HG03575 (cell line): Measurements from ENCODE around the gene CASZ1.

Experiments used
- ATAC-seq: cut with Tn5 transposase; IDR thresholded peaks from one replicate; pipeline ENCODE4 v1.9.1; 2021; ENCODE audit not compliant: unreplicated experiment, insufficient number of reproducible peaks, low FRiP score; ENCODE audit errors: extremely low read depth

CASZ1 gene

GRCh38 chr1:10738061-10739058, 58.1 kb downstream of the CASZ1 start:
- ATAC-seq = no peak

DNA sequence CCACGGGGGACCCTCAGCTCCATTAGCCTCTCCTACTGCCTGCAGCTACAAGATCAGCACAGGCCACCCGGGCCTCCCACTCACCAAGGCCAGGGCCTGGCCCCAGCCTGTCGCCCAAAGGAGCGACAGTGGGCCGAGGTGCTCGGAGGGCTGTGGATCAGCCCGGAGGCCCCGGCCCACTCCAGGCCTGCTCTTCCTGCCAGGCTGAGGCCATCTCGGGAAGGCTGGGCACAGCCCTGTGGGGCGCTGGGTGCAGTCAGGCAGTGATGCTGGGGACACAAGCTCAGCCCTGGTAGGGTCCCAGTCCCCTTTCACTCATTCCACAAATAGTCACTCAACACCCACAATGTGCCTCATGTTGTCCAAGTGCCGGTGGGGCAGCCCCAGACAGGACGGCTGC, 58.8 kb downstream of the CASZ1 start:
- no peak for ATAC-seq

DNA sequence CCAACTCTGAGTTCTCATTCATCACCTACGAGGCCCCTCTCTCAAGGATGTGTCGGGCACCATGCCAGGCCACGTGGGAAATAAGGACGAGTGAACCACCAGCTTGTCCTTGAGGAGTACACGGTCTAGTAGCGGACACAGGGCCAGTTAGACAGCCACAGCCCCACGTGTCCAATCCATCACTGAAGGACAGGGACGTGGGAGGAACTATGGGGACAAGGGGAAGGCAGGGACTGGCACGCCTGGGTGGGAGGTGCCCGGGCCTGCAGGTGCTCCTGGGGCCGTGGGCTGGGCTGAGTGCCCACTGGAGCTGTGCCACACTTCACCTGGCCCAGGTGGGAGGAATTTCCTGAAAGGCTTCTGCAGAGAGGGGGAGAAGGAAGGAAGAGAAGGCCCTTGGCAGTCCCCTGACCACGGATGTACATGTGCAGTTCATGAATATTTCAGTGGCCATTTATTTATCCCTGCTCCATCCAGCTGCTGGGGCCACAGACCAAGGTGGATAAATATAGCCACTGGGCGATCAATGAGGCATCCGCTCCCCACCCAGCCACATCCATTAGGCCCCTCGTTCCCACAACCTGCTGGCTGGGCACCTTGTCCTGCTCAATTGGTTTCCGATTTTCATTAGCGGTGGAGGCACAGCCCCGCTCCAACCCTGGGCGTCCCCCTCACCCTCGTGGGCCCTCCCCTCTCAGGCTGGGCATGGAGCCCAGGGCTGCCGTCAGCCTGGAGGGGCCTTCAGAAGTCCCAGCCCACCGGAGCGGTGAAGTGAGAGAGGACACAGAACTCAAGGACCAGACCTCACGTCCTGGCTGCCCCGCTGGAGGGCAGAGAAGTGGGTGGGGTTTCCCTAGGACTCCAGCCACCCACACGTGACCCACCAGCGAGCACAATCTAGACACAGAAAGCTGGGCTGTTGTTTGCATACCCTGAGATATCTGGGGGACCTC, 59.5 kb downstream of the CASZ1 start:
- no peak for ATAC-seq

- ATAC-seq = no peak
Observed at GRCh38 chr1:10735563-10736305, 60.7 kb downstream of the CASZ1 start.

DNA sequence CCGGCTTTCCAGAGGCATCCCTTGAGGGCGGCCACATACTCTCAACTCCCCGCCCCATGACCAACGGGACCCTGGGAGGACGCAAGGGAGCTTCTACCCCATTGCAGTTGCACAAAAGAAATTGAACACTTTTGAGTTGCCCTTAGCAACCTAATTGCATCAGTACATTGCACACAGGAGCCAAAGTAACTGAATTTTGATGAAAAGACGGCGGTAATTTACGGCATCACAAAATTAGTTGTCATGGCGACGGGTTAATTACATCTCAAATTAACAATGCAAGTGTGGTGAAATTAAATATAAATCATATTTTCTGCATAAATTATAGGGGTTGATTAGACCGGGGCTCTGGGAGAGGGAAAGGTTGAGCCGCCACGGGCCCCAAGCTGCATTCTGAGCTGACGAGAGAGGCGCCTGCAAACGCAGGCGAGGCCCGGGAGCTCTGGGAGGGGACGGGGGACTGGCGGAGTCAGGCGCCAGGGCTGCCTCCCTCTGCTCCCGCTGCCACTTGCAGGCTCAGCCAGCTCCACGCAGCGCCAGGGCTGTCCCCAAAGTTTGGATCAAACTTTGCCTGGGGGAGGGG, 61.4 kb downstream of the CASZ1 start:
- no peak for ATAC-seq

DNA sequence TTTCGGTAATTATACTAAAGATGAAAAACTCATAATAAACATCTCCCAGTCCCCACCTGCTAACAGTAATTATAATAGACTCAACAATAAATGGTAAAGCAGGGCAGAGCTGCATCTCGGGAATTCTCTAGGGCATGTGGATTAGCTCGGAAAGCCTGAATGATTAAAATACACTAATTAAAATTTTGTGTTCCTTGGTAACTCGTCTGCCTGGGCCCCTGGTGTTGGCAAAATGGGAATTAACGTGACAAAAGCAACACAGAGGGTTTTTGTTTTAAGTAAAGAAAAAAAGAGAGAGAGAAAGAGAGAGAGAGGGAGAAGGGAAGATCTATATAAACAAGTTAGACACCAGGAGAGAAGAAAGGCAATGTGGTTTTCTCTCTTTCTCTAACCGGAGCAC, 62.1 kb downstream of the CASZ1 start:
- ATAC-seq = no peak

DNA sequence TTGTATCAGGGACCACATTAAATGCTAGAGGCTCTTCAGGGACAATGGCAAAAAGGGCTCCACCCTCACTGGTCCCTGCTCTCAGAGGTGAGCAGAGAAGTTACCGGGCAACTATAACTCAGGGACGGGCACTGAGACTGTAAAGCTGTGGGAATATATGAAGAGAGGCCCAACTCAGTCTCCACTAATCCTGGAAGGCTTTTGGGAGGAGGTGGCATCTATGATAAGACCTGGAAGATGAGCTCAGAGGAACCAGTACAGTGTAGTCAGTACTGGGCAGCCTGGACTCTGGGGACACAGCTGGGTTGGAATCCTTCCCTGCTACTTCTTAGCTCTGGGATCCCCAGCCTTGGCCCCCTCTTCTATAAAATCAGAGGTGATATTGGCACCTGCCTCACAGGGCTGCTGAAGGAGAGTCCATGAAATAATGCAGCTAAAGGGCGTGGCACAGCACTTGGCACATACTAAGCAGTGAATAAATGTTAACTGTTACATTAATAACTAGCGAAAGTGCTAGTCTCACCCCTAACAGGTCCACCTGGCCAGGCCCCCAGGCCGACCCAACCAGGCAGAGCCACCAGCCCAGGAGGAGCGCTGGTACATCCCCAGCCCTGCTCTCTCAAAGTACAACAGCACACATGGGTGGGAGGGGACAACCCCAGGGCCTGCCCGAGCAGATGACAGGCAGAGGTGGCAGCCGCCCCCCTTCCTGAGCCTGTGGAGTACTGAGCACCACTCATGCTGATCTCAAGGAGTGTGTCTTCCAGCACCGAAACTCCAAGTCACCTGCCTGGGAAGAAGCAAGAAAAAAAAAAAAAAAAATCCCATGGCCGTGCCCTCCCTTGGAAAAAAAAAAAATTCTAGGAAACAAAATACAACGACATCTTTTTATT, 62.7 kb downstream of the CASZ1 start:
- no peak for ATAC-seq

DNA sequence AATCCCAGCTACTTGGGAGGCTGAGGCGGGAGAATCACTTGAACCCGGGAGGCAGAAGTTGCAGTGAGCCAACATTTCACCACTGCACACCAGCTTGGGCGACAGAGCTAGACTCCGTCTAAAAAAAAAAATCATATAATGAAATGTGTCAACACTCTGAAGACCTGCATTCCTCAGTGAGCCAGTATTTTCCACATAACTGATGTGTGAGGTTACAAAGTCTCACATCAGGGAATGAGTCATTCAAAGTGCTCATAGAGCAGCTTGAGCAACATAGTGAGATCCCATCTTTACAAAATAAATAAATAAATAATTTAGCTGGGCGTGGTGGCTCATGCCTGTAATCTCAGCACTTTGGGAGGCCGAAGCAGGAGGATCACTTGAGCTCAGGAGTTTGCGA, 65.5 kb downstream of the CASZ1 start:
- ATAC-seq = no peak

DNA sequence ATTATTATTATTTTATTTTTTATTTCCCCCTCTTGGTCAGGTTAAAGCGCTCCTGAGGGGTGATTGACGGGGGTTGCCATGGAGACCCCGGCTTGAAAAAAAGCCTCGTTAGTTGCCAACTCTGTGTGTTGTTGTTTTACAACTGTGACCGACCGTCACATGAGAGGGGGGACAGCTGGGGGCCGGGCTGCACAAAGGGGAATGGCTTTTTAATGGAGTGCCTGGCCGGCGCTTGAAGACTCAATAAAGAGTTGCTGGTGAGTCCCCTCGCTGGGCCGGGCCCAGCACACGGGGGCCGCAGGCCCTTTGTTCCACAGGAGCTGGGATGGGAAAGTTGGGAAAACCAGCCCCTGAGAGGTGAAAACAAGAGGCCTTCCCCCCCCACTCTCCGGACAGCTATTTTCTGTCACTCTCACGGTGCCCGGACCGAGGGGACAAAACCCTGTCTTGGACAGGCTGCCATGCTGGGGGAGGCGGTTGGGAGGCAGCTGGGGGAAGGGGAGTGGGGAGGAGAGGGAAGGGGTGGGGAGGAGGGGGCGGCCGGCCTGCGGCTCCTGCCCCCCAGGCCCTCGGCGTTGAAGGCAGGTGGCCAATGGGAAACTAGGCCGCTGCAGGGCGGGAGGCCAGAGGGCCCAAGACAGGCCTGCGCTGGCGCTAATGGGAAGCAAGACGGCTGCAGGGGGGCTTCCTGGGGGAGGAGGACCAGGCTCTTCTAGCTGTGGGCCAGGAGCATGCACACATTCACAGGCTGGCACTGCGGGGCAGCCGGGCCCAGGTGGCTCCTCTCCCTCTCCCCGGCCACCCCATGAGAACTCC, 67.6 kb downstream of the CASZ1 start:
- no peak for ATAC-seq

DNA sequence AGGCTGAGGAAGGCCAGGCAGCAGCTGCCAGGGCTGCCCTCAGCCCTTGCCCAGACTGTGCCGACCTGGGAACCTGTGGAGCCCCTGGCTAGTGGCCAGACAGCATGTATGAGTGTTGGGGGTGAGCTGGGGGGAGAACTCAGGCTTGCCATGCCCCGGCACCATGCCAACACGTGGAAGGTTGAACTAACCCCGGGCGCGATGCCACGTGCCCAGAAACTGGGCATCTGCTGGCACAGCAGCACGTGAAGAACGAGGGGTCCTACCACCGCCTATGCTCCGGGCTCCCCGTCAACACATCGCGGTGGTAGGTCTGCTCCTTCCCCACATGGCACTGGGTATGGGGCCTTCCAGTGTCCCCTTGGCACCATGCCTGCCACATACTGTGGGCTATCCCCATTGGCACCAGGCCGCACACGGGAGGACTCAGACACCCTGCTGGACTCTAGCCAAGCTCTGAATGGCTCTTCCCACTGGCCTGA, 68.7 kb downstream of the CASZ1 start:
- no peak for ATAC-seq

DNA sequence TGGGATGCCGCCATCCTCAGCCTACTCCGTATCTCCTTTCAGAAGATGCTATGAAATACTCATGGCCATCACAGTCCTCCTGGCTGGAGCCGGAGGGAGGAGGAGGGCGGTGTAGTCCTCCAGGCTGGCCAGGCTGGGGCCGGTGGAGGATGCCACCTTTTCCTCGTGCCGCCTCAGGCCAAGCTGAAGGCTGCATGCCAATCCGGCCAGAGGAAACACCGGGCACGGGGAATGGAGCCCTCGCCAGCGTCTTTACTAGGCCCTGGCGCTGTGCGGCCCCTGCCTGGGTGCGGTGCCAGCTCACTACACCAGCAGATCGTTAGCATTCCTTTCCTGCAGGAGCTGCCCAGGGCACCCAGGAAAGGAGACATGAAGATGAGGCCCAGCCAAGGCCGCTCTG, 70.1 kb downstream of the CASZ1 start:
- no peak for ATAC-seq

- ATAC-seq = no peak
Observed at GRCh38 chr1:10724948-10725847, 71.2 kb downstream of the CASZ1 start.

DNA sequence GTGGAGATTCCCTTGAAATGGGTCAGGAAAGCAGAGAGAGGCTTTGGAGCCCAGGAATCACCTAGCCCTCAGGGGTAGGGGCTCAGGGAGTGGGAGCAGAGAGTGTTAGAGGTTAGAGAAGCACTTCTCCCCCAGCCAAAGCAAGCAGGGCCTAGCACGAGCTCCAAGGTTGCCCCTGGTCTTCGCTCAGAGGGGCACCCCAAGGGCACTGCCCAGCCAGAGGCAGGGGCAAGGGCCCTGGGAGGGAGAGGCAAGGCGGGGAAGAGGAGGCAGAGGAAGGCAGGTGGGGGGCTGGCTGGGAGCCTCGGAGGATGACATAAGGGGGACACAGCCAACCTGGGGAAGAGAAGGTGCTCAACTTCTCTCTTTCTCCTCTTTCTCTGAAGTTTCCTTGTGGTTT, 71.9 kb downstream of the CASZ1 start:
- no peak for ATAC-seq

- ATAC-seq = no peak
Observed at GRCh38 chr1:10724052-10724494, 72.4 kb downstream of the CASZ1 start.

GRCh38 chr1:10723317-10723716, 73.1 kb downstream of the CASZ1 start:
- no peak for ATAC-seq

DNA sequence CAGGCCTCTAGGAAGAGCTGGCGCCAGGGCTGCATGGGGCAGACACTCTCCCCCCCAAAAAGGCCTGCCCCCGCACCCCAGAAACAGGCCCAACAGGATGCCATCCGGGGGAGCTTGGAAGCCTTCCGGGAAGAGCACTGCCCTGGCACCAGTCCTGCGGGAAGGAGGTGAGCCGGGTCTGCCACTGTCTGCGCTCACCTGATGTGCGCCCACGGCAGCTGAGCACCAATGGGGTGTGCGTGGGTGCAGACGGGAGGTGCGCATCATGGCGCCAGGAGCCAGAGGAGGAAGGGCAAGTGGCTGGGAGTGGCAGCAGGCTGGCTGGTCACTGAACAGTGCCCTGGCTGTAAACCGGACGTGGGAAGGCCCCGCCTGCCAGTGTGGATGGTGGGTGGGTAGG, 73.6 kb downstream of the CASZ1 start:
- ATAC-seq = no peak
